GM19395 (cell line): ENCODE measurements around the gene ZFP14.

ENCODE experiments used
- ATAC-seq: cut with Tn5 transposase; IDR thresholded peaks from one replicate; pipeline ENCODE4 v1.9.1; 2021; ENCODE audit warnings: mild to moderate bottlenecking, moderate library complexity; ENCODE audit not compliant: unreplicated experiment

Gene ZFP14

DNA sequence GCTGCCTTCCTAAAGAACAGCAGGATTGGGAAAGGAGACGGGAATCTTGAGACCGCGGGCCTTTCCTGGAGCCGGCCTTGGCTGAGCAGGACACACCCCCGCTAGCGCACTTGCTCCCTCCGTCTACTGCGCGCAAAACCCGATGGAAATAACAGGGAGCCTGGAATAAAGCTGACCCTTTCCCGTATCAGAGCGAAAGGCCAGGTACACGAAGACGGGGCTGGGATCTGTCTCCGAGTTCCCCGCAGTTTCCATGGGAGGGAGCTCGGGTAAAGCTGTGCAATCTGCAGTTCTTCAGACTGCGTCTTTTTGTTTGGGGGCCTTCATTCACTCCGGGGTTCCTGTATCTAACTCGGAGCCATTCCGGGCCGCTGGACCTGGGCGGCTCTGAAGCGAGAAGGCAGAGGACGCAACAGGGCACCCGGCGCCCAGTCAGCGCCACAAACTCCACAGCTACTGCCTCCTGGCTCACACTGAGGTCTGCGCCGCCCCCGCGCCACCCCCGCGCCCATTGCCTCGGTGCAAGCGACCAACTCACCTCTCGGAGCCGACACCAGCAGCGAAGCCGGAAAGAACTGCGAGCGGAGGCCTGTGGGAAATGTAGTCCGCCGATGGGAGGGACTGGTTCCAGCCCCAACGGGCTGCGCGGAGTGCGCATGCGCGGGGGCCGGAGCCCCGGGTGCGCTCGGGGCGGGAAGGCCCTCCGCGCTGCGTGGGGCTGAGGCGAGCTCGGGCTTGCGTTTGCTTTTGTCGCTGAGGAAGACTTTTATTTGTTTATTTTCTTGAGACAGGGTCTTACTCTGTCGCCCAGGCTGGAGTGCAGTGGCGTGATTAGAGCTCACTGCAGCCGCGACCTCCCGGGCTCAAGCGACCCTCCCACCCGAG is at the start of gene ZFP14:
Gene ZFP14 (minus strand): TSS at position 577 of the 885 bp plus-strand sequence. CDS start 11,309 bp downstream, outside the sequence.
- peak; percentile 97 for ATAC-seq

- no peak for ATAC-seq
Observed at GRCh38 chr19:36423925-36424324, 44.9 kb upstream of the ZFP14 start.

DNA sequence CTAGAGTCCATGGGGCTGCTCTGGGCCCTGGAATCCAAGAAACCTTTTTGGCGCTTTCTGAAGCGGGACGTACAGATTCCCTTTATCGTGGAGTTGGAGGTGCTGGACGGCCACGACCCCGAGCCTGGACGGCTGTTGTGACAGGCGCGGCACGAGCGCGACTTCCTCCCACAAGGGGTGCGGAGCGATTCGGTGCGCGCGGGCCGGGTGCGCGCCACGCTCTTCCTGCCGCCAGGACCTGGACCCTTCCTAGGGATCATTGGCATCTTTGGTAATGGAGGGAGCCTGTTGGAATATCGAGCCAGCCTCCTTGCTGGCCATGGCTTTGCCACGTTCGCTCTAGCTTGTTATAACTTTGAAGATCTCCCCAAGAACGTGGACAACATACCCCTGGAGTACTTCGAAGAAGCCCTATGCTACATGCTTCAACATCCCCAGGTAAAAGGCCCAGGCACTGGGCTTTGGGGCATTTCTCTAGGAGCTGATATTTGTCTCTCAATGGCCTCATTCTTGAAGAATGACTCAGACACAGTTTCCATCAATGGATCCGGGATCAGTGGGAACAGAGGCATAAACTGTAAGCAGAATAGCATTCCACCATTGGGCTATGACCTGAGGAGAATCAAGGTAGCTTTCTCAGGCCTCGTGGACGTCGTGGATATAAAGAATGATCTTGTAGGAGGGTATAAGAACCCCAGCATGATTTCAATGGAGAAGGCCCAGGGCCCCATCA is 42.9 kb upstream of the ZFP14 start:
- ATAC-seq = no peak

DNA sequence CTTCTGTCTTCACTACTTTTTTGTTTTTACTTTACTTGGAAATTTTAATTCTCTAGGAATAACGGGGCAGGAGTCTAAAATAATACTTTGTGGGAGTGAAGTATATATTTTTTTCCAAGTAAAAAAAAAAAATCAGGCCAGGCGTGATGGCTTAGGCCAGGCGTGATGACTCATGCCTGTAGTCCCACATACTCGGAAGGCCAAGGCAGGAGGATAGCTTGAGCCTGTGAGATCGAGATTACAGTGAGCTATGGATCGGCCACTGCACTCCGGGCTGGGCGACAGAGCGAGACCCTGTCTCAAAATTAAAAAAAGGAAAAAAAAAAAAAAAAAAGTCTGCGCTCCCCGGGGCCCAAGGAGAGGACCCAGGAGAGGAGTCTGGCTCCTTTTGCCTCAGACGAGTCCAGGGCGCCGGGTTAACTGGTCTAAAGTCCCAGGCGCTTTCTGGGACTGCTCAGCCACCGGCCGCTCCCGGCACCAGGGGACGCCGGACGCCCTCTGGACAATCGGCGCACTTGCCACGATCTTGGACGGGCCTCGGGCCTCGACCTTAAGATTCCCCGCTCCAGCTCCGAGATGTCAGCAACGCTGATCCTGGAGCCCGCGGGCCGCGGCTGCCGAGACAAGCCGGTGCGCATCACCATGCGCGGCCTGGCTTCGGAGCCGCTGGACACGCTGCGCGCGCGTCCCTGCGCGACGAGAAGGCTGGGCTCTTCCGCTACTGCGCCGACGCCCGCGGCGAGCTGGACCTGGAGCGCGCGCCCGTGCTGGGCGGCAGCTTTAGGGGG is 42.2 kb upstream of the ZFP14 start:
- no peak for ATAC-seq

DNA sequence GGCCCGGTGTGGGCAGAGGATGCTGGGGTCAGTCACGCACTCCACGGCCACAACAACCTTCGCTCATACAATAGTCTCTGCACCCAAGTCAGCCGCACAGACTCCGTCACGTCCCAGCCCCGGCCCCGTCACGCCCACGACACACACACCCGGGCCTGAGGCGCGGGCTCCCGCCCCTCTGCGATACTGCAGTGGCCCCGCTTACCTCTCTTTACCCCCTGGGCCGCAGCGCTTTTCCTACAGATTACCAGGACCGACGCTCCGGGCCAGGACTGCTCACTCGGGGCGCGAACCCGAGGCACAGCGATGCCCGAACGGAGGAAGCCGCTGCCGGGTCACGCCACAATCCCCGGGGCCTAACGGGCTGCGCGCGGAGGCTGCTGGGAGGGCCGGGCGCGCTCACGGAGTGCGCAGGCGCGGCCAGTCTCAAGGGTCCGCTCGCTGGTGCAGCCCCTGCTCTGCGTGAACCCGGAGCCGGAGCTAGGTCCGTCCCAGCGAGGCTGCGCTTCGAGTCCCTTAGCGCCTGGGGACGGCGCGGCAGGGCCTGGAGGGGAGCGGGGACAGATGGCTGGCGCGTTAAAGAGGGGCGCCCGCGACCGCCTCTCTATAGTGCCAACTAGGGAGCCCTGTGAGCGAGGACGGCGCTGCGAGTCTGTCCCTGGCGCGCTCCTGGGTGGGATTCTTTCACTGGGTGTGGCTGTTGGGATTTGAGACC is 39.4 kb upstream of the ZFP14 start, which contains the start of gene ZFP82:
Gene ZFP82 (minus strand): TSS at position 358 of the 715 bp plus-strand sequence. CDS start 8,855 bp downstream, outside the sequence.
- peak; percentile 74 for ATAC-seq

- ATAC-seq = no peak
Observed at GRCh38 chr19:36417752-36418286, 38.8 kb upstream of the ZFP14 start.

DNA sequence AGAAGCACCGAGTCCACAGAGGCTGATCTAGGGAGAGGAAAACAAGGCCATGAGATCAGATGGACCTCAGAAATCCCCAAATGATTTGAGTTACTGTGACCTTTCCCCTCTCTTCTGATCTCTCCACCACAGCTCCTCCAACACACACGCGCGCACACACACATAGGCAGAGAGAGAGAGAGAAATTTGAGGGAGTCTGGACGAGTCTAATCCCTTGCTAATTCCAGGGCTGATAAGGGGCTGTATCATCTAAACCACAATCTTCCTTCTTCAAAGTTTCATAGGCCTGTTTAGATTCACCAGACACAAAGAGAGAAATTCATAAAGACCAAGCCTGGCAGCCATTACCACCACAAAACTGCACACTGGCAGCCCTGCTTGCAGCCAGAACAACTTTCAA is 30.8 kb upstream of the ZFP14 start:
- no peak for ATAC-seq

DNA sequence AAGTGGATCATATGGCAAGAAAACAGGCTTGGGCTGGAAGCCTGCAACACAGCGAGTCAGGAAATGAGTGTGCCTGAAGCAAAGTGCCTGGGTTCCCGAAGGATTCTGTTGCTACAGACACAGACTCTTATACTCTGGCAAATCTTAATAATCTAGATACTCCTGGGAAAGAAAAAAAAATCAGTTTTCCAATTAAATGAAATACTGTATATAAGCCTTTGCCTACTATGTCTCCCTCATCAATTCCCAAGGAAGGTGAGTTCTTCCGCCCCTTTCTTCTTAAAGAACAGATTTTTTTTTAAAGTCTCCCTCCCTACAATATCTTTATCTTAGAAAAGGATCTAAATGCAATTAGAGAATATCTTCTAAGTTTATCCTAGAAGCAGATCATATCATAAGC is 29.1 kb upstream of the ZFP14 start:
- no peak for ATAC-seq

- ATAC-seq = no peak
Observed at GRCh38 chr19:36404498-36404897, 25.5 kb upstream of the ZFP14 start.

GRCh38 chr19:36401475-36401874 is 22.5 kb upstream of the ZFP14 start:
- ATAC-seq = no peak

DNA sequence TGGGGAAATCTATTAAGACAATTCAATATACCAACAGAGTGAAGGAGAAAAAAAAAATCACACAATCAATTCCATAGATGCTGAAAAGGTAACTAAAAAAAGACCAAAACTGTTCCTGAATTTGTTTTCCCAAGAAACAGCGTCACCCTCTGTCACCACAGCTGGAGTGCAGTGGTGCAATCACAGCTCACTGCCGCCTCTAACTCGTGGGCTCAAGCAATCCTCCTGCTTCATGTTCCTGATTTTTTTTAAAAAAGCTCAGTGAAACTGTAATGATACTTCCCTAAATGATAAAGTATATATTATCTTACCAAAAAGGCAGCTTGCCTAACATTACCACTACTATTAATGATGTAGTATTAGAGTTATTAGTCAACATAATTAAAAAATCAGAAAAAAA is 19.6 kb upstream of the ZFP14 start:
- ATAC-seq = no peak

GRCh38 chr19:36392916-36393673 is 14.1 kb upstream of the ZFP14 start:
- ATAC-seq = no peak

GRCh38 chr19:36379510-36379819 is 464 bp upstream of the ZFP14 start:
- no peak for ATAC-seq

GRCh38 chr19:36377541-36378178 is 1.3 kb downstream of the ZFP14 start:
- no peak for ATAC-seq

DNA sequence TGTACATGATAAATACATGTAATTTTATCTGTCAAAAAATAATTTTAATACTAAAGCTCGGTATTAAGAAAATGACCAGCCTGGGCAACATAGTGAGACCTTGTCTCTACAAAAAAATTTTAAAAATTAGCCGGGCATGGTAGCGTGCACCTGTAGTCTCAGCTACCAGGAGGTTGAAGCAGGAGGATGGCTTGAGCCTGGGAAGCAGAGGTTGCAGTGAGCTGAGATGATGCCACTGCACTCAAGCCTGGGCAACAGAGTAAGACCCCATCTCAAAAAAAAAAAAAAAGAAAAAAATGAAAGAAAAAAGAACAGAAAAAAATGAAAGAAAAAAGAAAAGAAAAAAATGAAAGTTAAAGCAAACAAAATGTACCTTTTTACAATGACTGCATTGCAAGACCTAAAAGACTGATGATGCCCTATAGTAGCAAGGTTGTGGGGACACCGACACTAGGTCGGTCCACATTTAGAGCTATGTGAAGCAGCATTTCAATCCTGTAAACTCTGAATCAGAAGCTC is 5.3 kb downstream of the ZFP14 start:
- ATAC-seq = no peak

GRCh38 chr19:36371886-36372285 is 7.1 kb downstream of the ZFP14 start:
- no peak for ATAC-seq

GRCh38 chr19:36363845-36364244 is 15.2 kb downstream of the ZFP14 start:
- ATAC-seq = no peak

- ATAC-seq = no peak
Observed at GRCh38 chr19:36340786-36341372, 38.1 kb downstream of the ZFP14 start.
